K562 (cell line): ENCODE measurements around the gene PARP1. TPM values are rescaled to one million over a fixed set of nuclear protein-coding genes. Genes with fewer than 3 reads are reported as not detected.

Source experiments
- ATAC-seq: fragments of 200-7000 bp; cut with Tn5 transposase; 3 replicates; pipeline ENCODE4 v1.9.1; 2020; ENCODE audit warnings: moderate library complexity
- BruUV-seq: library from RNA; stranded (reverse); fragments of 400-500 nt; replicated peaks from 2 replicates; lab custom pipeline; 2021; lab: Mats Ljungman, UMichigan
- CTCF ChIA-PET: fragments of 300-600 bp; formaldehyde crosslinking; extraction: SDS; loops from one replicate; lab custom pipeline; 2021; ENCODE audit warnings: low intra/inter-chr PET ratio; lab: Yijun Ruan, JAX
- POLR2A ChIA-PET: fragments of 300-600, 350-650 bp; sonication (Branson Sonifier 250); formaldehyde crosslinking; extraction: SDS; loops from one replicate; lab custom pipeline; 2021; ENCODE audit warnings: antibody characterized with exemption, inconsistent platforms; lab: Yijun Ruan, JAX
- DNase-seq, 4 experiments: peaks; one replicate each; pipeline versions ENCODE4 v3.0.0 to v3.0.0-alpha.2; 2011 to 2018; ENCODE audit warnings: low spot score in 3 of 4, mixed read lengths in 3 of 4; ENCODE audit errors: extremely low read depth in 1 of 4
- FAIRE-seq: peaks from 2 replicates; lab custom pipeline; 2011; peaks lifted over from hg19 to GRCh38; lab: Jason Lieb, UNC
- H2AFZ ChIP-seq: 2 replicates; pipeline ENCODE4 v1.6.0; 2011; ENCODE audit warnings: low read depth, low read length, control low read depth, inconsistent platforms
- H3K27ac ChIP-seq: fragments of 200-600 bp; 3 replicates; pipeline ENCODE4 v1.8.0; 2011; ENCODE audit warnings: low read depth, mild to moderate bottlenecking, control low read depth, inconsistent platforms, low read length, moderate library complexity, mixed read lengths; ENCODE audit errors: extremely low read depth
- H3K27me3 ChIP-seq, 2 experiments: fragments of 300-600 bp in 1 of 2; 2 replicates in 1 of 2; 3 replicates in 1 of 2; pipeline versions ENCODE4 v1.6.0 to v1.8.0; 2011; ENCODE audit warnings: inconsistent platforms in 2 of 2, low read length in 2 of 2, mild to moderate bottlenecking in 1 of 2, mixed read lengths in 1 of 2, moderate library complexity in 1 of 2; ENCODE audit not compliant: control insufficient read depth in 2 of 2, insufficient read depth in 2 of 2
- H3K36me3 ChIP-seq: fragments of 300-600 bp; 3 replicates; pipeline ENCODE4 v1.8.0; 2011; ENCODE audit warnings: mild to moderate bottlenecking, low read length, inconsistent platforms; ENCODE audit not compliant: control insufficient read depth, insufficient read depth
- H3K4me1 ChIP-seq, 2 experiments: fragments of 200-600 bp in 1 of 2; replicated peaks in 1 of 2; 2 replicates in 1 of 2; 3 replicates in 1 of 2; pipeline versions ENCODE4 v1.5.1 to v1.8.0; 2011; ENCODE audit warnings: inconsistent platforms in 2 of 2, low read length in 2 of 2, mild to moderate bottlenecking in 1 of 2, mixed read lengths in 1 of 2, moderate library complexity in 1 of 2; ENCODE audit not compliant: control insufficient read depth in 2 of 2, insufficient read depth in 2 of 2
- H3K4me2 ChIP-seq: 2 replicates; pipeline ENCODE4 v1.6.1; 2011; ENCODE audit warnings: low read length, control low read depth, inconsistent platforms, mixed read lengths; ENCODE audit not compliant: insufficient read depth
- H3K4me3 ChIP-seq: fragments of 200-600 bp; sonication (generic), shearing (Covaris generic); 2 replicates; pipeline ENCODE4 v1.5.1; 2016; ENCODE audit warnings: control low read depth, inconsistent platforms
- H3K79me2 ChIP-seq: fragments of 200-600 bp; 3 replicates; pipeline ENCODE4 v1.8.0; 2011; ENCODE audit warnings: low read length, inconsistent platforms; ENCODE audit not compliant: control insufficient read depth, insufficient read depth
- H3K9ac ChIP-seq, 2 experiments: 2 replicates each; pipeline versions ENCODE4 v1.6.0 to v1.6.1; 2011; ENCODE audit warnings: low read depth in 2 of 2, low read length in 2 of 2, control low read depth in 1 of 2, inconsistent platforms in 1 of 2, mild to moderate bottlenecking in 1 of 2, mixed read lengths in 1 of 2; ENCODE audit not compliant: insufficient read depth in 1 of 2
- H3K9me1 ChIP-seq: one replicate; pipeline ENCODE4 v1.6.0; 2011; ENCODE audit warnings: inconsistent platforms, mild to moderate bottlenecking, low read length, moderate library complexity; ENCODE audit not compliant: control insufficient read depth, insufficient read depth
- H3K9me3 ChIP-seq: replicated peaks from 2 replicates; pipeline ENCODE4 v1.5.1; 2011; ENCODE audit warnings: low read depth, low read length, inconsistent platforms; ENCODE audit not compliant: control insufficient read depth, insufficient read depth
- H4K20me1 ChIP-seq: replicated peaks from 2 replicates; pipeline ENCODE4 v1.6.1; 2011; ENCODE audit warnings: low read length, inconsistent platforms, mixed read lengths; ENCODE audit not compliant: control insufficient read depth, insufficient read depth
- AFF4 ChIP-seq: sonication (generic); formaldehyde crosslinking; IDR thresholded peaks from 2 replicates; pipeline ENCODE4 v1.8.0; 2023; ENCODE audit warnings: mild to moderate bottlenecking, missing genetic modification reagents
- CEBPB ChIP-seq: fragments of 450-650 bp; IDR thresholded peaks from 2 replicates; pipeline ENCODE4 v1.6.1; 2016; ENCODE audit warnings: missing genetic modification characterization, missing compliant biosample characterization
- ETV1 ChIP-seq: fragments of 450-650 bp; conservative IDR thresholded peaks from 2 replicates; pipeline ENCODE4 v1.6.1; 2016; ENCODE audit warnings: missing genetic modification characterization, control low read depth, low read depth, missing compliant biosample characterization
- FOXJ2 ChIP-seq: fragments of 200-800 bp; sonication (Bioruptor generic); IDR thresholded peaks from 2 replicates; pipeline ENCODE4 v1.6.1; 2016; ENCODE audit warnings: missing genetic modification characterization, missing compliant biosample characterization
- MCM3 ChIP-seq: fragments of 450-650 bp; IDR thresholded peaks from 2 replicates; pipeline ENCODE4 v1.6.1; 2016
- NCOA4 ChIP-seq: fragments of 450-650 bp; IDR thresholded peaks from 2 replicates; pipeline ENCODE4 v1.6.1; 2018; ENCODE audit warnings: mild to moderate bottlenecking; ENCODE audit not compliant: partially characterized antibody
- NR2C1 ChIP-seq, 2 experiments: fragments of 450-650 bp; IDR thresholded peaks; 2 replicates each; pipeline ENCODE4 v1.6.1; 2017; ENCODE audit warnings: mild to moderate bottlenecking in 2 of 2, antibody characterized with exemption in 1 of 2, inconsistent platforms in 1 of 2, missing compliant biosample characterization in 1 of 2, missing genetic modification characterization in 1 of 2
- PTRF ChIP-seq: fragments of 450-650 bp; IDR thresholded peaks from 2 replicates; pipeline ENCODE4 v1.6.1; 2016; ENCODE audit warnings: mild to moderate bottlenecking, missing genetic modification characterization, missing compliant biosample characterization
- PYGO2 ChIP-seq: fragments of 450-650 bp; IDR thresholded peaks from 2 replicates; pipeline ENCODE4 v1.6.1; 2016; ENCODE audit warnings: mild to moderate bottlenecking, missing genetic modification characterization, moderate library complexity, missing compliant biosample characterization
- SUPT5H ChIP-seq: fragments of 450-650 bp; IDR thresholded peaks from 2 replicates; pipeline ENCODE4 v1.6.1; 2016
- TAF9B ChIP-seq: fragments of 450-650 bp; IDR thresholded peaks from 2 replicates; pipeline ENCODE4 v1.6.1; 2018; ENCODE audit warnings: mild to moderate bottlenecking; ENCODE audit not compliant: partially characterized antibody
- TBL1XR1 ChIP-seq, 2 experiments: IDR thresholded peaks; 2 replicates each; pipeline ENCODE4 v1.6.1; 2012; ENCODE audit warnings: improper control_type of control experiment in 2 of 2, low read length in 2 of 2, mild to moderate bottlenecking in 1 of 2
- XRCC5 ChIP-seq: fragments of 200-400 bp; formaldehyde crosslinking; IDR thresholded peaks from 2 replicates; pipeline ENCODE4 v1.6.1; 2017; ENCODE audit warnings: low read depth, mild to moderate bottlenecking, low read length
- ZNF175 ChIP-seq: fragments of 200-800 bp; sonication (Bioruptor generic); IDR thresholded peaks from 2 replicates; pipeline ENCODE4 v1.6.1; 2016; ENCODE audit warnings: low read depth, mild to moderate bottlenecking, missing genetic modification characterization, missing compliant biosample characterization
- WGBS: fragments of 100-300 bp; shearing (Covaris generic); methylation state at CpG from one replicate; pipeline ENCODE4 v1.1.6; 2016; ENCODE audit warnings: low coverage, mixed read lengths; ENCODE audit not compliant: insufficient coverage; ENCODE audit errors: missing lambda C conversion rate; 5-methylcytosine and 5-hydroxymethylcytosine counted together
- in situ Hi-C: fragments of 300-500 bp; cut with MboI; formaldehyde crosslinking; loops from 4 replicates; pipeline ENCODE4 v1.15.0; 2018; ENCODE audit warnings: inconsistent platforms, mixed read lengths
- intact Hi-C: fragments of 100-400 bp; cut with micrococcal nuclease; formaldehyde crosslinking; loops from 2 replicates; pipeline ENCODE4 v1.14.2; 2022
- polyA plus RNA-seq, 8 experiments: library from polyadenylated mRNA; depleted of rRNA in 4 of 8; stranded (reverse) in 5 of 8; unstranded in 3 of 8; fragments of >200 nt; fragmentation: Nextera tagmentation in 2 of 8; fragmentation: Illumina TruSeq in 1 of 8; extraction: Ambion mirVana in 2 of 8; extraction: Trizol in 1 of 8; gene quantifications; 2 replicates each; pipeline versions ENCODE4 v1.2.1 to v1.2.3, GENCODE V29; 2011 to 2014; ENCODE audit warnings: inconsistent platforms in 1 of 8, missing spikeins in 1 of 8
- total RNA-seq, 7 experiments: library from RNA; depleted of rRNA in 6 of 7; stranded (reverse); fragments of >200 nt in 6 of 7; fragmentation: Illumina TruSeq in 2 of 7; extraction: Trizol in 2 of 7; gene quantifications; 2 replicates each; pipeline versions ENCODE4 v1.2.1 to v1.2.3, GENCODE V29; 2011 to 2021; ENCODE audit warnings: low replicate concordance in 1 of 7
- TF ChIP-seq, protein P1 (sequence below): fragments of 450-650 bp; IDR thresholded peaks from 2 replicates; pipeline ENCODE4 v1.6.1; 2018; ENCODE audit warnings: mild to moderate bottlenecking, low read depth; ENCODE audit not compliant: partially characterized antibody

The PARP1 gene
- total and polyA plus RNA-seq, 9 of the 15 experiments (the other 6 are each of a cell fraction or from before 2014, with no cell fraction given) = 121 to 306 (median 250) TPM

DNA sequence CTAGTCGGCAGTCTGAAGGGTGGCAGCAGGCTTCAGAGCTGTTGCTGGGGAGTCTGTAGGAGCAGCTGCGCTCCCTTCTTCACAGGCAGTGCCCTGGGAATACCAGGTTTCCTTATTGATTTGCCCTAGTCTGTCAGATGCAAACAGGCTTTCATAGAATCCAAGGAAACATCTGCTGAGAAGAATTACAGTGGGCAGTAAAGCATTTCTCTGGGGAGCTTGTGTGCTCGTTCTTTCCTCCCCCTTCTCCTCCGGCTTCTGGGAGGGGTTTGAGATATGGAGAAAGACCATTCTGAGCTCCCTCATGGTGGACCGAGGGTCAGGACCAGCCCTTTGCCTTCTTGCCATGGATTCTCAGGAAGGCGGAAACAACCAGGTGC, 25.4 kb upstream of the PARP1 start:
- Histone ChIP-seq H3K9me1 (no peaks in the 10 kb centered on the region), H3K36me3 (no peaks in the 10 kb centered on the region), H3K27ac (no peak overlapping the region), H3K27me3 (peaks cover 21 to 60% of the 10 kb centered on the region in 2 experiments), H3K9ac (no peak overlapping the region; a peak in 1 of 4 replicates), H2AFZ (no peak overlapping the region), H3K4me3 (no peak overlapping the region), H3K4me2 (no peak overlapping the region), H3K79me2 (no peaks in the 10 kb centered on the region), H3K4me1 (no peaks in the 10 kb centered on the region), H4K20me1 (no peaks in the 10 kb centered on the region), H3K9me3 (no peaks in the 10 kb centered on the region)
- ATAC-seq (no peak), FAIRE-seq (no peak), DNase-seq (no peak)
- intact Hi-C loops = no loop called here
- POLR2A ChIA-PET = interaction anchor here (0.7 to 0.9 kb wide), 3 partner anchors 11 to 916 kb away, joined by 3 to 7 read pairs (median 3); no protein-coding TSS in a partner anchor
- TF ChIP-seq SUPT5H (no peak), CEBPB (tag) (no peak), TAF9B (no peak), NCOA4 (no peak), TBL1XR1 (IDR thresholded peaks at IDR 0.05; ENCODE audit: low read length in 2 of 2) (no peak), FOXJ2 (no peak), NR2C1 (IDR thresholded peaks at IDR 0.05) (no peak), NR2C1 (tag; IDR thresholded peaks at IDR 0.05) (no peak), ZNF175 (no peak), XRCC5 (no peak), ETV1 (no peak), PYGO2 (no peak), AFF4 (CRISPR knock-in tag) (no peak), MCM3 (no peak), PTRF (tag) (no peak)
- TF ChIP-seq, protein P1, sequence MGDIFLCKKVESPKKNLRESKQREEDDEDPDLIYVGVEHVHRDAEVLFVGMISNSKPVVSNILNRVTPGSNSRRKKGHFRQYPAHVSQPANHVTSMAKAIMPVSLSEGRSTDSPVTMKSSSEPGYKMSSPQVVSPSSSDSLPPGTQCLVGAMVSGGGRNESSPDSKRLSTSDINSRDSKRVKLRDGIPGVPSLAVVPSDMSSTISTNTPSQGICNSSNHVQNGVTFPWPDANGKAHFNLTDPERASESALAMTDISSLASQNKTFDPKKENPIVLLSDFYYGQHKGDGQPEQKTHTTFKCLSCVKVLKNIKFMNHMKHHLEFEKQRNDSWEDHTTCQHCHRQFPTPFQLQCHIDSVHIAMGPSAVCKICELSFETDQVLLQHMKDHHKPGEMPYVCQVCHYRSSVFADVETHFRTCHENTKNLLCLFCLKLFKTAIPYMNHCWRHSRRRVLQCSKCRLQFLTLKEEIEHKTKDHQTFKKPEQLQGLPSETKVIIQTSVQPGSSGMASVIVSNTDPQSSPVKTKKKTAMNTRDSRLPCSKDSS = no peak
- 10% methylated on average over 6 of the region's 6 CpGs for WGBS
- CTCF ChIA-PET = no interaction called here
- in situ Hi-C loops = no loop called here
- BruUV-seq = no TSS peak
